ENCODE results near the gene FAM216B.

- TF ChIP-seq CTCF (conservative IDR thresholded peaks at IDR 0.05; ENCODE audit: low read length) (no peak), EZH2phosphoT487 (IDR thresholded peaks at IDR 0.05; ENCODE audit: borderline replicate concordance, low read depth, low read length) (no peak)
Observed at GRCh38 chr13:42788601-42789000, 7.2 kb downstream of the FAM216B start.
